Type B pancreatic cell (in vitro differentiated cells): ENCODE data around the gene MEI4. TPM values are rescaled to one million over a fixed set of nuclear protein-coding genes. Genes with fewer than 3 reads are reported as not detected.

ENCODE experiments used
- DNase-seq: peaks from one replicate; pipeline ENCODE4 v3.0.0; 2021; ENCODE audit warnings: mixed read lengths; ENCODE audit not compliant: unreplicated experiment; ENCODE audit errors: extremely low spot score
- H3K27ac Mint-ChIP-seq: 2 replicates; pipeline ENCODE4 v1.8.0; 2021; ENCODE audit warnings: mild to moderate bottlenecking, mixed read lengths
- H3K27me3 Mint-ChIP-seq: 2 replicates; pipeline ENCODE4 v1.8.0; 2021; ENCODE audit warnings: mixed read lengths
- H3K36me3 Mint-ChIP-seq: 2 replicates; pipeline ENCODE4 v1.8.0; 2021; ENCODE audit warnings: mixed read lengths
- H3K4me1 Mint-ChIP-seq: one replicate; pipeline ENCODE4 v1.8.0; 2021; ENCODE audit warnings: mixed read lengths; ENCODE audit not compliant: unreplicated experiment
- H3K4me3 Mint-ChIP-seq: 2 replicates; pipeline ENCODE4 v1.8.0; 2021; ENCODE audit warnings: mild to moderate bottlenecking, mixed read lengths
- H3K9me3 Mint-ChIP-seq: 2 replicates; pipeline ENCODE4 v1.8.0; 2021; ENCODE audit warnings: mixed read lengths
- CTCF ChIP-seq: fragments of 200-600 bp; sonication (generic); conservative IDR thresholded peaks from 2 replicates; pipeline ENCODE4 v1.5.0; 2021; ENCODE audit warnings: antibody characterized with exemption, mild to moderate bottlenecking
- total RNA-seq: library from RNA; stranded (reverse); gene quantifications from 2 replicates; pipeline ENCODE4 v1.2.1, GENCODE V29; 2021; ENCODE audit warnings: low replicate concordance

The MEI4 gene
- total RNA-seq, 1 donor from 2014 or later = 0.29 TPM

DNA sequence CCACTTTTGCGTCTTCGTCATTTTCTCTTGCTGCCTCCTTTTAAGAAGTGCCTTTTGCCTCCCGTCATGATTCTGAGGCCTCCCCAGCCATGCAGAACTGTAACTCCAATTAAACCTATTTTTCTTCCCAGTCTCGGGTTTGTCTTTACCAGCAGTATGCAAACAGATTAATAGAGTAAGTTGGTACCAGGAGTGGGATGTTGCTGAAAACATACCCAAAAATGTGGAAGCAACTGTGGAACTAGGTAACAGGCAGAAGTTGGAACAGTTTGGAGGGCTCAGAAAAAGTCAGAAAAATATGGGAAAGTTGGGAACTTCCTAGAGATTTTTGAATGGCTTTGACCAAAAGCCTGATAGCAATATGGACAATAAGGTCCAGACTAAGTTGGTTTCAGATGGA, 309.2 kb downstream of the MEI4 start:
- no peaks in the 10 kb centered on the region for H3K27me3 Mint-ChIP-seq
- TF ChIP-seq CTCF = no peak
- H3K4me1 Mint-ChIP-seq = no peaks in the 10 kb centered on the region
- no peak overlapping the region for H3K4me3 Mint-ChIP-seq
- H3K9me3 Mint-ChIP-seq = peaks cover 8% of the 10 kb centered on the region
- no peaks in the 10 kb centered on the region for H3K36me3 Mint-ChIP-seq
- no peak for DNase-seq
- H3K27ac Mint-ChIP-seq = no peak overlapping the region

DNA sequence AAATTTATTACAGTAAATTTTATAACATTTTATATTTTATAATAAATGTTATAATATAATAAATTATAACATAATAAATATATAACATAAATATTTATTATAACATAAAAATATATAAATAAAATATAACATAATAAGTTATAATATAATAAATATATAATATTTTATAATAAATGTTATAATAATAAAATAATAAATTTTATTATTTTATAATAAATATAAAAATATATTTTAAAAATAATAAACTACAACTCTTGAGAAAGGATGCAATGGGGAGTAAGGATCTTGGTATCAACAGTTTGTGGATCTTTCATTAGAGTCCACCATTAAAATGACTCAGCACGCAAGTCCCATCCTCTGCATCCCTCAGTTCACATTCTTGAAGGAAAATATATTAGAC, 312.6 kb downstream of the MEI4 start:
- TF ChIP-seq CTCF = no peak
- no peaks in the 10 kb centered on the region for H3K4me1 Mint-ChIP-seq
- no peaks in the 10 kb centered on the region for H3K36me3 Mint-ChIP-seq
- DNase-seq = no peak
- no peak overlapping the region for H3K4me3 Mint-ChIP-seq
- no peak overlapping the region for H3K27ac Mint-ChIP-seq
- H3K27me3 Mint-ChIP-seq = no peaks in the 10 kb centered on the region
- H3K9me3 Mint-ChIP-seq = peaks cover 8% of the 10 kb centered on the region

DNA sequence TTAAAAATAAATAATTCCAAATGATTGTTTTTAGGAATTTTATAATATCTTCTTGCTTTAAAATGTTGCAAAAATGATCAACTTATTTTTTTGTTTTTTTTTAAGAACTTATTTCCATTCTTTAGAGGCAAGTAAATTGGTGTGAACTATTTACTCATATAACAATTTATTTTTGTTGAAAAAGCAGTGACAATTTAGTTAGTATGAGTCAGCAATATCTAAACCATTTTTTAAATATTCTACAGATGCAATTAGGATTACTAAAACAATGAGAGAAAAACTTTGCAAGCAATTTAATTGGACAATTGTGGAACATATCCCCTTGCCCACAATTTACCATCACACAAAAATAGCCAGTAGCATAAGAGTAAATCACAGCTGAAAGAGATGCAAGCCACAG, 319.5 kb downstream of the MEI4 start:
- no peak for DNase-seq
- no peak overlapping the region for H3K4me3 Mint-ChIP-seq
- H3K27me3 Mint-ChIP-seq = no peaks in the 10 kb centered on the region
- no peaks in the 10 kb centered on the region for H3K4me1 Mint-ChIP-seq
- no peak overlapping the region for H3K27ac Mint-ChIP-seq
- no peaks in the 10 kb centered on the region for H3K36me3 Mint-ChIP-seq
- no peak for TF ChIP-seq CTCF
- H3K9me3 Mint-ChIP-seq = no peaks in the 10 kb centered on the region

Other genes with a start within 250 kb of the MEI4 start
- 1.9 and 5.5 TPM in 2 replicates for gene HTR1B, start 189.5 kb upstream of the MEI4 start, total RNA-seq